GM10248 (cell line): ENCODE measurements around the gene RIPK1.

ENCODE experiments used
- CTCF ChIA-PET: fragments of 300-600 bp; sonication (Branson Sonifier 250); formaldehyde crosslinking; extraction: SDS; loops from one replicate; lab custom pipeline; 2021; ENCODE audit warnings: antibody characterized with exemption; lab: Yijun Ruan, JAX
- POLR2A ChIA-PET: fragments of 350-650 bp; sonication (Branson Sonifier 250); formaldehyde crosslinking; extraction: SDS; loops from one replicate; lab custom pipeline; 2020; ENCODE audit warnings: antibody characterized with exemption; lab: Yijun Ruan, JAX
- DNase-seq: peaks from one replicate; pipeline ENCODE4 v3.0.0; 2012; ENCODE audit errors: extremely low spot score
- TF ChIP-seq, protein P1 (sequence below): IDR thresholded peaks from 2 replicates; pipeline ENCODE4 v1.5.1; 2012; ENCODE audit warnings: mild to moderate bottlenecking, low read depth; ENCODE audit errors: extremely low read depth, missing control alignments, control extremely low read depth

RIPK1 gene

DNA sequence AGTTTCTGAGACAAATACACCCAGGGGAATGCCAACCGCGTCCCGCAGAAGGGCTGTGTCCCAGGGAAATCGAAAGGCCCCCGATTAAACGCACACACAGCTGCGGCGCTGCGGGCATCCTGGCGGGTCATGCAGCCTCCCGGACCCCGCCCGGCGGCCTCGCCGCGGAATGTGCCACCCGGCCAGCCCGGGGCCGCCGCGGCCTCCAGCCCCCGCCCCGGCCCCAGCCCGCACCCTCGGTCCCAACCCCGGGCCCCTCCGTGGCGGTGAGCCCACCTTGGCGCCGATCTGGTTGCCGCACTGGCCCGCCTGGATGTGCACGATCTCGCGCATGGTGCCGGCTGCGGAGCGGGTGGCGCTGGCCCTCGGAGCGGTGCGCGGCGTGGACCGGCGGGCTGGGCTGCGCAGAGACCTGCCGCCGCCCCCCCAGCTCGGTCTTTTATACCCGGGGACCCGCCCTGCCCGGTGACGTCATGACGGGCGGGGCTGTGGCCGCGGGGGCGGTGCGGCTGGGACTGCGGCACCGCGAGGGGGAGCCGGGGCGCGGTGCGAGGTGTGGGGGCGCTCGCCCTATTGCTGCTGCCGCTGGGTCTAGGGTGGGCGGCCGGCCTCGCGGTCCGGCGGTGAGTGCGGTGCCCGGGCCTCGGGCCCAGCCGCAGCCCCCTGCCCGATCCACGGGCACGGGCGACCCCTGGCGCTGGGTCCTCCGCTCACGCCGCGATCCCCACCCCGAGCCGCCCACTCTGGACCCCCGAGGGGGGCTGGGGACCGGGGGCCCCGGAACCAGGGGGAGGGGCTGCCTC, 89.0 kb downstream of the RIPK1 start, which contains the start of gene TUBB2A:
Gene TUBB2A (minus strand): TSS at position 414 of the 803 bp plus-strand sequence. CDS start 81 bp downstream, at position 333.
- POLR2A ChIA-PET, result interaction anchor here (0.6 to 1.3 kb wide), 3 partner anchors 15 to 32 kb away, joined by 3 read pairs; no protein-coding TSS in a partner anchor
- CTCF ChIA-PET, result interaction anchor here (0.6 to 2.6 kb wide), 24 partner anchors 8 to 205 kb away, joined by 3 to 23 read pairs (median 4); partner anchors contain the start of gene PSMG4
- TF ChIP-seq, protein P1, sequence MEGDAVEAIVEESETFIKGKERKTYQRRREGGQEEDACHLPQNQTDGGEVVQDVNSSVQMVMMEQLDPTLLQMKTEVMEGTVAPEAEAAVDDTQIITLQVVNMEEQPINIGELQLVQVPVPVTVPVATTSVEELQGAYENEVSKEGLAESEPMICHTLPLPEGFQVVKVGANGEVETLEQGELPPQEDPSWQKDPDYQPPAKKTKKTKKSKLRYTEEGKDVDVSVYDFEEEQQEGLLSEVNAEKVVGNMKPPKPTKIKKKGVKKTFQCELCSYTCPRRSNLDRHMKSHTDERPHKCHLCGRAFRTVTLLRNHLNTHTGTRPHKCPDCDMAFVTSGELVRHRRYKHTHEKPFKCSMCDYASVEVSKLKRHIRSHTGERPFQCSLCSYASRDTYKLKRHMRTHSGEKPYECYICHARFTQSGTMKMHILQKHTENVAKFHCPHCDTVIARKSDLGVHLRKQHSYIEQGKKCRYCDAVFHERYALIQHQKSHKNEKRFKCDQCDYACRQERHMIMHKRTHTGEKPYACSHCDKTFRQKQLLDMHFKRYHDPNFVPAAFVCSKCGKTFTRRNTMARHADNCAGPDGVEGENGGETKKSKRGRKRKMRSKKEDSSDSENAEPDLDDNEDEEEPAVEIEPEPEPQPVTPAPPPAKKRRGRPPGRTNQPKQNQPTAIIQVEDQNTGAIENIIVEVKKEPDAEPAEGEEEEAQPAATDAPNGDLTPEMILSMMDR, result peak; percentile 60
- DNase-seq, result peak; percentile 97

DNA sequence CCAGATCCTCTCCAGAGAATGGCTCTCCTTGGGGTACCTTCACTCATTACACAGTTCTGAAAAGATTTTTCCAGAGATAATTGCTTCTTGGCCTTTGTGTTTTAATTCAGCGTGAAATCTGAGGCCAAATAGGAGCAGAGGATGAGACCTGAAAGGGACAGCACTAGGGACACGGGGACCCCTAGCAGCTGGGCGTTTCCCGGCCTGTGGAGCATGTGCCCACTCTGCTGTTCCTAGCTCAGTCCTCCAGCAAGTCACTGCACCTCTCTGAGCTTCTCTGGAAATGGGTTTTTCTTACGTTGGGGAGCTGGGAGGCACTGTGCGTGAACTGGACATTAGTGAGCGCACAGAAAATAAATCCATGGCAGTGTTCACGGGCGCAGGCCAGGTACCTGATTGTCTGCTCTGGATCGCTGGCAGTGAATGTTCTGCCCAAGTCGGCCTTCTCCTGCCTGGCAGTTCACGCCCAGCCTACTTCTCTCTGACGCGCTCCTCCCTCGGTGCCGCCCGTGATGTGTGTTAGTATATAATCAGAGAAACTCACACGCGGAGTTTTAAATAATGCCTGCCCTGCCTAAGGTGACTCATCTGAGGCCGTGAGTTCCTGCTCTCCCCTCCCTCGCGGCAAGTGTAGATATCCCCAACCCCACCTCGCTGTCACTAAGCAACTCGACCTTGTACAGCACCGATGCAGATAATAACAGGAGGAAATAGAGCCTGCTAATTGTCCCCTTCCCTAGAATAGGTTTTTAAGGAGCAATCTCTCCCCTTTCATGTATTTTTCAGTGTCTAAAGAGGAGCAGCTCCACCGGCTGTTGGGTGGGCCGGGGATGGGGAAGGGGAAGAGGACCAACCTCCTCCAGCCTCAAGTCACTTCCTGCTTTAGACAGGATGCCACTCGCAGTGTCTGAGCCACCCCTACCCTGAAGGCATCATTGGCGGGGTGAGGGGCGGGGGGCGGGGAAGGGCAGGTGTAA, 91.8 kb downstream of the RIPK1 start:
- TF ChIP-seq, protein P1, result no peak
- ChIA-PET POLR2A (no interaction called here), CTCF (interaction anchor here (1.0 to 1.2 kb wide), 2 partner anchors 50 to 91 kb away, joined by 3 to 5 read pairs; no protein-coding TSS in a partner anchor)
- no peak for DNase-seq

DNA sequence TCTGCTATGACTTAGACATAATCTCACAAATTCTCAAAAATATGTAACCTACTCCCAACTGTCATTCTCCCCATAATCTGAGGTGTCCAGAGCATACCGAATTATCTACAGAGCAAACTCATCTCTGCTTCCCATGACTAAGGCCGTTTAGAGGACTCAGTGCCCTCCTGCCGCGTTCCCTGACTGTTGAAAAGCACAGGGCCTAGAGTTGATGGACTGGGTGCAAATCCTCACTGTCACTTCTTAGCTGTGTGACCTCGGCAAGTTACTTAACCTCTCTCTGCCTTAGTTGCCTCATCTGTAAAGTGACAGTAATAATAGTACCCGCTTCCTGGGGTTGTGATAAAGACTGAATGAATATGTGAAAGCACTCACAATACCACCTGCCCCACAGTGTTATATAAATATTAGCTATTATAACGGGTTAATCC, 93.8 kb downstream of the RIPK1 start:
- TF ChIP-seq, protein P1, result no peak
- DNase-seq, result no peak
- CTCF ChIA-PET, result interaction anchor here (0.7 to 2.9 kb wide), 6 partner anchors 10 to 115 kb away, joined by 3 to 9 read pairs (median 3); no protein-coding TSS in a partner anchor
- POLR2A ChIA-PET, result interaction anchor here (0.6 kb wide), 1 partner anchor 667 kb away, joined by 5 read pairs; no protein-coding TSS in a partner anchor

DNA sequence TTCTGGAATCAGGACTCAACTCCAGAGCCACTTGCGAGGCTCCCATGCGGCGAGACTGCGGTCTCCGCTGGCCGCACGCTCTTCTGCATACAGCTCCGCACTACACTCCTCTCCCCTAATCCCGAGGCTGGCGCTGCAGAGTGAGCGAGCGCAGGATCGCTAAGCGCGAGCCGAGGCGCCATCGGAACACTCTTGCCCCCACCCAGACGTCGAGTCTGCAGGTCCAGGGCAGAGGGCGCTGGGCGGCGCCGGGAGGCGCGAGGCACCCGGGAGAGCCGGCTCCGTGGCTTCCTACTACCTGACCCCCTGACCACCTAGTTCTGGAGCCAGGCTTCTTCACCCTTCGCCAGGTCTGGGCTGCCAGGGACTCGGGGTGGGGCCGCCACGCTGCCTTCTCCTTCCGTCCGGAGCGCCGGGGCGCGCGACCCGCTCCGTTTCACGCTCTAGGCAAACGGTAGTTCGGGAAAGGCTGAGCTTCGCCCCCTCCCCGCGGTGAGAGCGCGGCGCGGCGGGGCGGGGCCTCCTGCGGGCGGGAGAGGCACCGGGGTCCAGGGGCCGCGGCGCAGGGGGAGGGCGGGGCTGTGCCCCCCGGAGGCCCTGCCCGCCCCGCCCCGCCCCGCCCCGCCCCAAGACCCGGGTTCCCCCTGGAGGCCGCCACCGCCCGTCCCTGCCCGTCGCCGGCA, 94.4 kb downstream of the RIPK1 start:
- peak; percentile 89 for DNase-seq
- TF ChIP-seq, protein P1, result no peak
- CTCF ChIA-PET, result interaction anchor here (0.7 to 2.9 kb wide), 7 partner anchors 10 to 114 kb away, joined by 3 to 9 read pairs (median 3); no protein-coding TSS in a partner anchor
- POLR2A ChIA-PET, result interaction anchor here (0.5 to 0.6 kb wide), 3 partner anchors 36 to 666 kb away, joined by 3 to 5 read pairs (median 4); no protein-coding TSS in a partner anchor

DNA sequence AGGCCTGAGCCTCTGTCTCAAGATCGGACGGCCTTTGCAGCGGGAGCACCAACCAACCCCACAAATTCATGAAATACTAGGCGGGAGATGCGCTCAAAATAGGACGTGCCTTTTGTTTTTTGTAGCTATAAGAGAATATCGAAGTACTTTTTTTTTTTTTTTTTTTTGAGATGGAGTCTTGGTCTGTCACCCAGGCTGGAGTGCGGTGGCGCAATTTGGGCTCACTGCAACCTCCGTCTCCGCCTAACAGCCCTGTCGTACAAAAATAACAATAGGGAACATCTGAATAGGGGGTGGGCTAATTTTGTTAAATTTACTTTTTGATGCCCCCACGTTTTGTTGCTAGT, 94.9 kb downstream of the RIPK1 start:
- ChIA-PET POLR2A (interaction anchor here (0.5 to 0.6 kb wide), 2 partner anchors 36 to 85 kb away, joined by 3 to 4 read pairs; no protein-coding TSS in a partner anchor), CTCF (interaction anchor here (1.2 to 2.9 kb wide), 3 partner anchors 19 to 46 kb away, joined by 3 to 9 read pairs (median 3); no protein-coding TSS in a partner anchor)

More for the DNA sequence above, 94.9 kb downstream of the RIPK1 start:
- no peak for DNase-seq
- TF ChIP-seq, protein P1, result no peak
